HEK293T (cell line): ENCODE data around the gene ATP5PD.

Experiments
- FOXA1 ChIP-seq: fragments of 450-650 bp; IDR thresholded peaks from 2 replicates; pipeline ENCODE4 v1.6.1; 2016; ENCODE audit warnings: mild to moderate bottlenecking
- SP1 ChIP-seq: fragments of 450-650 bp; IDR thresholded peaks from 2 replicates; pipeline ENCODE4 v1.6.1; 2017

GRCh38 chr17:75019710-75020109, 27.1 kb downstream of the ATP5PD start:
- TF ChIP-seq FOXA1 (no peak), SP1 (no peak)
